ENCODE results near the gene KRCC1.
"Not testable (repeated sequence)": the region's sequence is repeated elsewhere in the genome, so short reads cannot be mapped to it uniquely, and the experiment has no call there.

Gene KRCC1

GRCh38 chr2:88016086-88016959 is 39.3 kb downstream of the KRCC1 start, which contains the start of gene RNU2-63P:
TSS of gene RNU2-63P (minus strand) at chr2:88016547.
- Histone ChIP-seq H3K27me3 (replicated peaks; ENCODE audit: control insufficient read depth, insufficient read depth, low read length) (no peaks in the 10 kb centered on the region), H3K4me3 (ENCODE audit: low read length) (peak within 1 kb of the TSS; percentile 79), H3K4me1 (ENCODE audit: control insufficient read depth, insufficient read depth, low read length) (peaks cover 3% of the 10 kb centered on the region), H3K9ac (ENCODE audit: low read length) (peak within 1 kb of the TSS; percentile 78), H3K9me3 (ENCODE audit: control insufficient read depth, low read length) (no peaks in the 10 kb centered on the region), H3K36me3 (ENCODE audit: control insufficient read depth, insufficient read depth, low read length, severe bottlenecking) (no peaks in the 10 kb centered on the region)
- DNase-seq (ENCODE audit: low read depth): peak; percentile 64

- no peak overlapping the region for H3K4me3 ChIP-seq (ENCODE audit: low read length)
These were observed 44.6 kb downstream of the KRCC1 start for GRCh38 chr2:88011011-88011410.

GRCh38 chr2:88010136-88010535 is 45.4 kb downstream of the KRCC1 start:
- H3K4me1 ChIP-seq (ENCODE audit: control insufficient read depth, insufficient read depth, low read length): no peaks in the 10 kb centered on the region
- DNase-seq (ENCODE audit: low read depth): no peak

More at GRCh38 chr2:88011011-88011410, 44.6 kb downstream of the KRCC1 start:
- Histone ChIP-seq H3K36me3 (ENCODE audit: control insufficient read depth, insufficient read depth, low read length, severe bottlenecking) (no peaks in the 10 kb centered on the region), H3K4me1 (ENCODE audit: control insufficient read depth, insufficient read depth, low read length) (no peaks in the 10 kb centered on the region), H3K9ac (ENCODE audit: low read length) (no peak overlapping the region), H3K9me3 (ENCODE audit: control insufficient read depth, low read length) (no peaks in the 10 kb centered on the region), H3K27me3 (replicated peaks; ENCODE audit: control insufficient read depth, insufficient read depth, low read length) (no peaks in the 10 kb centered on the region)
- no peak for DNase-seq (ENCODE audit: low read depth)

GRCh38 chr2:88006912-88007439 is 48.6 kb downstream of the KRCC1 start:
- DNase-seq (ENCODE audit: low read depth): no peak
- H3K36me3 ChIP-seq (ENCODE audit: control insufficient read depth, insufficient read depth, low read length, severe bottlenecking): no peaks in the 10 kb centered on the region

More at GRCh38 chr2:88010136-88010535, 45.4 kb downstream of the KRCC1 start:
- H3K27me3 ChIP-seq (replicated peaks; ENCODE audit: control insufficient read depth, insufficient read depth, low read length): no peaks in the 10 kb centered on the region
- H3K4me3 ChIP-seq (ENCODE audit: low read length): no peak overlapping the region
- no peak overlapping the region for H3K9ac ChIP-seq (ENCODE audit: low read length)
- H3K36me3 ChIP-seq (ENCODE audit: control insufficient read depth, insufficient read depth, low read length, severe bottlenecking): no peaks in the 10 kb centered on the region
- H3K9me3 ChIP-seq (ENCODE audit: control insufficient read depth, low read length): no peaks in the 10 kb centered on the region

GRCh38 chr2:88005776-88006175 is 49.8 kb downstream of the KRCC1 start:
- Histone ChIP-seq H3K36me3 (ENCODE audit: control insufficient read depth, insufficient read depth, low read length, severe bottlenecking) (no peaks in the 10 kb centered on the region), H3K4me3 (ENCODE audit: low read length) (no peak overlapping the region), H3K9ac (ENCODE audit: low read length) (no peak overlapping the region), H3K4me1 (ENCODE audit: control insufficient read depth, insufficient read depth, low read length) (no peaks in the 10 kb centered on the region), H3K27me3 (replicated peaks; ENCODE audit: control insufficient read depth, insufficient read depth, low read length) (no peaks in the 10 kb centered on the region), H3K9me3 (ENCODE audit: control insufficient read depth, low read length) (no peaks in the 10 kb centered on the region)
- no peak for DNase-seq (ENCODE audit: low read depth)

More at GRCh38 chr2:88006912-88007439, 48.6 kb downstream of the KRCC1 start:
- Histone ChIP-seq H3K4me3 (ENCODE audit: low read length) (no peak overlapping the region), H3K4me1 (ENCODE audit: control insufficient read depth, insufficient read depth, low read length) (no peaks in the 10 kb centered on the region), H3K9me3 (ENCODE audit: control insufficient read depth, low read length) (no peaks in the 10 kb centered on the region), H3K27me3 (replicated peaks; ENCODE audit: control insufficient read depth, insufficient read depth, low read length) (no peaks in the 10 kb centered on the region), H3K9ac (ENCODE audit: low read length) (no peak overlapping the region)

- H3K4me3 ChIP-seq (ENCODE audit: low read length): no peak overlapping the region
- H3K4me1 ChIP-seq (ENCODE audit: control insufficient read depth, insufficient read depth, low read length): no peaks in the 10 kb centered on the region
- H3K27me3 ChIP-seq (replicated peaks; ENCODE audit: control insufficient read depth, insufficient read depth, low read length): no peaks in the 10 kb centered on the region
- no peaks in the 10 kb centered on the region for H3K9me3 ChIP-seq (ENCODE audit: control insufficient read depth, low read length)
- H3K36me3 ChIP-seq (ENCODE audit: control insufficient read depth, insufficient read depth, low read length, severe bottlenecking): no peaks in the 10 kb centered on the region
- H3K9ac ChIP-seq (ENCODE audit: low read length): peak overlapping the region; percentile 20
- peak; percentile 41 for DNase-seq (ENCODE audit: low read depth)
These were observed 52.4 kb downstream of the KRCC1 start for GRCh38 chr2:88003074-88003755.

- DNase-seq (ENCODE audit: low read depth): no peak
- Histone ChIP-seq H3K4me3 (ENCODE audit: low read length) (no peak overlapping the region), H3K27me3 (replicated peaks; ENCODE audit: control insufficient read depth, insufficient read depth, low read length) (no peaks in the 10 kb centered on the region), H3K36me3 (ENCODE audit: control insufficient read depth, insufficient read depth, low read length, severe bottlenecking) (no peaks in the 10 kb centered on the region), H3K9ac (ENCODE audit: low read length) (no peak overlapping the region), H3K4me1 (ENCODE audit: control insufficient read depth, insufficient read depth, low read length) (no peaks in the 10 kb centered on the region), H3K9me3 (ENCODE audit: control insufficient read depth, low read length) (no peaks in the 10 kb centered on the region)
These were observed 53.2 kb downstream of the KRCC1 start for GRCh38 chr2:88002359-88002707.

GRCh38 chr2:88000474-88000873 is 55.1 kb downstream of the KRCC1 start:
- not testable (repeated sequence) for H3K9me3 ChIP-seq (ENCODE audit: control insufficient read depth, low read length)

GRCh38 chr2:87996570-87996969 is 59.0 kb downstream of the KRCC1 start:
- no peaks in the 10 kb centered on the region for H3K9me3 ChIP-seq (ENCODE audit: control insufficient read depth, low read length)
- H3K4me3 ChIP-seq (ENCODE audit: low read length): no peak overlapping the region
- no peaks in the 10 kb centered on the region for H3K4me1 ChIP-seq (ENCODE audit: control insufficient read depth, insufficient read depth, low read length)
- H3K36me3 ChIP-seq (ENCODE audit: control insufficient read depth, insufficient read depth, low read length, severe bottlenecking): no peaks in the 10 kb centered on the region
- DNase-seq (ENCODE audit: low read depth): no peak
- H3K9ac ChIP-seq (ENCODE audit: low read length): no peak overlapping the region
- no peaks in the 10 kb centered on the region for H3K27me3 ChIP-seq (replicated peaks; ENCODE audit: control insufficient read depth, insufficient read depth, low read length)

More at GRCh38 chr2:88000474-88000873, 55.1 kb downstream of the KRCC1 start:
- H3K4me3 ChIP-seq (ENCODE audit: low read length); H3K4me1 ChIP-seq (ENCODE audit: control insufficient read depth, insufficient read depth, low read length); H3K9ac ChIP-seq (ENCODE audit: low read length); H3K36me3 ChIP-seq (ENCODE audit: control insufficient read depth, insufficient read depth, low read length, severe bottlenecking); H3K27me3 ChIP-seq (replicated peaks; ENCODE audit: control insufficient read depth, insufficient read depth, low read length); DNase-seq (ENCODE audit: low read depth): not testable (repeated sequence)

GRCh38 chr2:87995756-87996155 is 59.8 kb downstream of the KRCC1 start:
- DNase-seq (ENCODE audit: low read depth): no peak
- Histone ChIP-seq H3K4me1 (ENCODE audit: control insufficient read depth, insufficient read depth, low read length) (no peaks in the 10 kb centered on the region), H3K27me3 (replicated peaks; ENCODE audit: control insufficient read depth, insufficient read depth, low read length) (no peaks in the 10 kb centered on the region), H3K9ac (ENCODE audit: low read length) (no peak overlapping the region), H3K9me3 (ENCODE audit: control insufficient read depth, low read length) (no peaks in the 10 kb centered on the region), H3K36me3 (ENCODE audit: control insufficient read depth, insufficient read depth, low read length, severe bottlenecking) (no peaks in the 10 kb centered on the region), H3K4me3 (ENCODE audit: low read length) (no peak overlapping the region)

- H3K9me3 ChIP-seq (ENCODE audit: control insufficient read depth, low read length); H3K36me3 ChIP-seq (ENCODE audit: control insufficient read depth, insufficient read depth, low read length, severe bottlenecking); DNase-seq (ENCODE audit: low read depth); H3K9ac ChIP-seq (ENCODE audit: low read length); H3K27me3 ChIP-seq (replicated peaks; ENCODE audit: control insufficient read depth, insufficient read depth, low read length); H3K4me3 ChIP-seq (ENCODE audit: low read length); H3K4me1 ChIP-seq (ENCODE audit: control insufficient read depth, insufficient read depth, low read length): not testable (repeated sequence)
These were observed 61.2 kb downstream of the KRCC1 start for GRCh38 chr2:87994304-87994850.
